OCI-LY1 (cell line): ENCODE results near the gene SPA17.

Experiments
- H2AFZ ChIP-seq: fragments of 200-600 bp; sonication (generic), shearing (Covaris generic); 2 replicates; pipeline ENCODE4 v1.6.0; 2014; ENCODE audit warnings: antibody characterized with exemption, mild to moderate bottlenecking, low read length
- H3F3A ChIP-seq: fragments of 200-600 bp; sonication (generic), shearing (Covaris generic); 2 replicates; pipeline ENCODE4 v1.6.0; 2014; ENCODE audit warnings: mild to moderate bottlenecking, antibody characterized with exemption, low read length, moderate library complexity; ENCODE audit not compliant: insufficient read depth
- H3K27ac ChIP-seq: fragments of 200-600 bp; sonication (generic); 2 replicates; pipeline ENCODE4 v1.5.1; 2014; ENCODE audit warnings: low read length, mixed run types, mild to moderate bottlenecking, low read depth; ENCODE audit not compliant: poor library complexity, severe bottlenecking
- H3K27me3 ChIP-seq: fragments of 200-600 bp; sonication (generic); 2 replicates; pipeline ENCODE4 v1.6.0; 2014; ENCODE audit warnings: antibody characterized with exemption, mild to moderate bottlenecking, low read length, moderate library complexity; ENCODE audit not compliant: insufficient read depth
- H3K36me3 ChIP-seq: fragments of 200-600 bp; sonication (generic); 2 replicates; pipeline ENCODE4 v1.6.1; 2014; ENCODE audit warnings: mild to moderate bottlenecking, antibody characterized with exemption, low read length, moderate library complexity, mixed read lengths; ENCODE audit not compliant: insufficient read depth
- H3K4me1 ChIP-seq: fragments of 200-600 bp; sonication (generic); 2 replicates; pipeline ENCODE4 v1.5.1; 2014; ENCODE audit warnings: mild to moderate bottlenecking, low read length, moderate library complexity; ENCODE audit not compliant: insufficient read depth, severe bottlenecking
- H3K4me2 ChIP-seq: fragments of 200-600 bp; sonication (generic), shearing (Covaris generic); 2 replicates; pipeline ENCODE4 v1.6.1; 2014; ENCODE audit warnings: low read length
- H3K4me3 ChIP-seq: fragments of 200-600 bp; sonication (generic); 2 replicates; pipeline ENCODE4 v1.5.1; 2014; ENCODE audit warnings: low read length, low read depth, mild to moderate bottlenecking, mixed read lengths; ENCODE audit not compliant: poor library complexity, severe bottlenecking
- H3K79me2 ChIP-seq: fragments of 200-600 bp; shearing (Covaris generic); 2 replicates; pipeline ENCODE4 v1.6.1; 2016; ENCODE audit warnings: mixed run types, low read length, mixed read lengths; ENCODE audit not compliant: insufficient read depth
- H3K9ac ChIP-seq: fragments of 200-600 bp; sonication (generic), shearing (Covaris generic); 2 replicates; pipeline ENCODE4 v1.6.1; 2014; ENCODE audit warnings: mild to moderate bottlenecking, low read length, mixed read lengths
- H3K9me2 ChIP-seq: fragments of 200-600 bp; sonication (generic), shearing (Covaris generic); 2 replicates; pipeline ENCODE4 v1.6.1; 2014; ENCODE audit warnings: low read depth, mild to moderate bottlenecking, low read length, mixed read lengths
- H3K9me3 ChIP-seq: fragments of 200-600 bp; shearing (Covaris generic); 2 replicates; pipeline ENCODE4 v1.6.1; 2014; ENCODE audit warnings: low read length, mixed read lengths
- H4K20me1 ChIP-seq: fragments of 200-600 bp; sonication (generic), shearing (Covaris generic); 2 replicates; pipeline ENCODE4 v1.6.0; 2016; ENCODE audit warnings: mild to moderate bottlenecking, low read length; ENCODE audit not compliant: insufficient read depth
- EZH2 ChIP-seq: fragments of 200-600 bp; sonication (generic), shearing (Covaris generic); IDR thresholded peaks from 2 replicates; pipeline ENCODE4 v1.8.0; 2017; ENCODE audit warnings: borderline replicate concordance, mixed run types, mild to moderate bottlenecking, antibody characterized with exemption, low read length, moderate library complexity, mixed read lengths
- TF ChIP-seq, protein P1 (sequence below): fragments of 200-600 bp; sonication (generic), shearing (Covaris generic); IDR thresholded peaks from 2 replicates; pipeline ENCODE4 v1.5.1; 2017; ENCODE audit warnings: mild to moderate bottlenecking, antibody characterized with exemption, low read length, moderate library complexity, mixed read lengths

SPA17 gene

DNA sequence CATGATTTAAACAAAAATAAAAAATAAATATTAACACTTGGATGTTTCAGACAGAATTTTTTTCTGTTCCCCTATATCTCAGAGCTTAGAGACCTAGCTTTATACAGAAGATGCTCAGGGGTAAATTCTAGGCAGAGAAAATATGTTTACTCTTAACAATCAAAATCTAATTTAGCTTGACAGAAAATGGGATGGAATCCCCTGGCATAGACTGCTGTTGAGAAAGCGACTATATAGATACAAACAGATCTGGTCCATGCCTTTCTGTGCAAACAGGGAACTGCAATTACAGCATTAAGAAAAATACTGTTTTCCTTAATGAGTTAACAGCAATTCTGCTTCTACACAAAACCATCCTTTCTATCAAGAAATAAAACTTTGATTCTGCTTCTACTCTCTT lies 14.7 kb upstream of the SPA17 start:
- no peaks in the 10 kb centered on the region for H3K9me3 ChIP-seq
- H3K79me2 ChIP-seq, result no peaks in the 10 kb centered on the region
- H4K20me1 ChIP-seq, result no peaks in the 10 kb centered on the region
- no peak for TF ChIP-seq EZH2
- TF ChIP-seq, protein P1, sequence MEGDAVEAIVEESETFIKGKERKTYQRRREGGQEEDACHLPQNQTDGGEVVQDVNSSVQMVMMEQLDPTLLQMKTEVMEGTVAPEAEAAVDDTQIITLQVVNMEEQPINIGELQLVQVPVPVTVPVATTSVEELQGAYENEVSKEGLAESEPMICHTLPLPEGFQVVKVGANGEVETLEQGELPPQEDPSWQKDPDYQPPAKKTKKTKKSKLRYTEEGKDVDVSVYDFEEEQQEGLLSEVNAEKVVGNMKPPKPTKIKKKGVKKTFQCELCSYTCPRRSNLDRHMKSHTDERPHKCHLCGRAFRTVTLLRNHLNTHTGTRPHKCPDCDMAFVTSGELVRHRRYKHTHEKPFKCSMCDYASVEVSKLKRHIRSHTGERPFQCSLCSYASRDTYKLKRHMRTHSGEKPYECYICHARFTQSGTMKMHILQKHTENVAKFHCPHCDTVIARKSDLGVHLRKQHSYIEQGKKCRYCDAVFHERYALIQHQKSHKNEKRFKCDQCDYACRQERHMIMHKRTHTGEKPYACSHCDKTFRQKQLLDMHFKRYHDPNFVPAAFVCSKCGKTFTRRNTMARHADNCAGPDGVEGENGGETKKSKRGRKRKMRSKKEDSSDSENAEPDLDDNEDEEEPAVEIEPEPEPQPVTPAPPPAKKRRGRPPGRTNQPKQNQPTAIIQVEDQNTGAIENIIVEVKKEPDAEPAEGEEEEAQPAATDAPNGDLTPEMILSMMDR, result no peak
- no peaks in the 10 kb centered on the region for H3F3A ChIP-seq
- no peaks in the 10 kb centered on the region for H3K36me3 ChIP-seq
- no peak overlapping the region for H3K9ac ChIP-seq
- no peaks in the 10 kb centered on the region for H3K4me1 ChIP-seq
- H3K9me2 ChIP-seq, result no peaks in the 10 kb centered on the region
- H3K4me3 ChIP-seq, result no peak overlapping the region
- H2AFZ ChIP-seq, result no peak overlapping the region
- no peak overlapping the region for H3K4me2 ChIP-seq
- no peak overlapping the region for H3K27ac ChIP-seq
- no peaks in the 10 kb centered on the region for H3K27me3 ChIP-seq

GRCh38 chr11:124661553-124661952 lies 12.2 kb upstream of the SPA17 start:
- no peak overlapping the region for H2AFZ ChIP-seq

GRCh38 chr11:124662106-124662505 lies 11.6 kb upstream of the SPA17 start:
- Histone ChIP-seq H3K9me3 (no peaks in the 10 kb centered on the region), H3K79me2 (no peaks in the 10 kb centered on the region), H3K9me2 (no peaks in the 10 kb centered on the region), H3F3A (no peaks in the 10 kb centered on the region), H2AFZ (no peak overlapping the region), H3K4me1 (no peaks in the 10 kb centered on the region), H3K27ac (no peak overlapping the region), H3K27me3 (no peaks in the 10 kb centered on the region), H3K9ac (no peak overlapping the region), H4K20me1 (no peaks in the 10 kb centered on the region), H3K4me2 (no peak overlapping the region), H3K4me3 (no peak overlapping the region), H3K36me3 (no peaks in the 10 kb centered on the region)
- TF ChIP-seq, protein P1, result no peak
- no peak for TF ChIP-seq EZH2

More at GRCh38 chr11:124661553-124661952, 12.2 kb upstream of the SPA17 start:
- Histone ChIP-seq H3K4me1 (no peaks in the 10 kb centered on the region), H3K79me2 (no peaks in the 10 kb centered on the region), H3K36me3 (no peaks in the 10 kb centered on the region), H3K27ac (no peak overlapping the region), H3F3A (no peaks in the 10 kb centered on the region), H4K20me1 (no peaks in the 10 kb centered on the region), H3K4me2 (no peak overlapping the region), H3K4me3 (no peak overlapping the region), H3K9me3 (no peaks in the 10 kb centered on the region), H3K27me3 (no peaks in the 10 kb centered on the region), H3K9me2 (no peaks in the 10 kb centered on the region), H3K9ac (no peak overlapping the region)
- TF ChIP-seq EZH2, result no peak

DNA sequence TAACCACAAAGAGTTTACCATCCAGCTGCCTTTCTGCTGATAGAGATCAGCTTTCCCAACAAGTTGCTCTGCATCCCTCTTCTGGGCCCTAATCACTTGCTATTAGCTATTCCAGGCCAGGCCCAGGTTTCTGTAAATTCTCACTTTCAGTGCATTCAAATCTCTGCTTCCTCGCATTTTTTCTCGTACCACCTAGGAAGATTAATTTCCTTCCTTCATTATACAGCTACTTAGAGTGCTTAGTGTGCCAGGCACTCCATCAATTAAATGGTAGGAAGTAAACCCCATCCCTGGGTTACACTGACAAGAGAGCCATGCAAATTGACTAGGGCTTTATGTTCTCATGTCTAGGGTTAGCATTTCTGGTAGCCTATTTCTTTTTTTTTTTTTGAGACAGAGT lies 9.8 kb upstream of the SPA17 start:
- no peaks in the 10 kb centered on the region for H3K9me2 ChIP-seq
- H3K4me1 ChIP-seq, result no peaks in the 10 kb centered on the region
- no peak overlapping the region for H2AFZ ChIP-seq
- no peaks in the 10 kb centered on the region for H3K9me3 ChIP-seq
- TF ChIP-seq, protein P1, result no peak
- no peak for TF ChIP-seq EZH2
- H3K27me3 ChIP-seq, result no peaks in the 10 kb centered on the region
- no peaks in the 10 kb centered on the region for H3K79me2 ChIP-seq
- H3K27ac ChIP-seq, result no peak overlapping the region
- H3K9ac ChIP-seq, result no peak overlapping the region
- no peak overlapping the region for H3K4me3 ChIP-seq
- H4K20me1 ChIP-seq, result no peaks in the 10 kb centered on the region
- H3F3A ChIP-seq, result no peaks in the 10 kb centered on the region
- H3K4me2 ChIP-seq, result no peak overlapping the region
- H3K36me3 ChIP-seq, result no peaks in the 10 kb centered on the region
